ENCODE measurements around the gene CLINT1. TPM values are rescaled to one million over a fixed set of nuclear protein-coding genes. Genes with fewer than 3 reads are reported as not detected.

The CLINT1 gene
- total RNA-seq, 1 donor from 2014 or later, result 74.6 TPM

GRCh38 chr5:157821405-157821804 lies 37.5 kb downstream of the CLINT1 start:
- DNase-seq (ENCODE audit: low spot score), result no peak

- DNase-seq (ENCODE audit: low spot score), result no peak
Observed at GRCh38 chr5:157820593-157821252, 38.2 kb downstream of the CLINT1 start.

GRCh38 chr5:157819502-157820115 lies 39.3 kb downstream of the CLINT1 start:
- DNase-seq (ENCODE audit: low spot score), result no peak

- no peak for DNase-seq (ENCODE audit: low spot score)
Observed at GRCh38 chr5:157818368-157818767, 40.6 kb downstream of the CLINT1 start.

GRCh38 chr5:157817928-157818327 lies 41.0 kb downstream of the CLINT1 start:
- no peak for DNase-seq (ENCODE audit: low spot score)

- no peak for DNase-seq (ENCODE audit: low spot score)
Observed at GRCh38 chr5:157817387-157817702, 41.6 kb downstream of the CLINT1 start.

GRCh38 chr5:157816682-157817386 lies 42.1 kb downstream of the CLINT1 start:
- no peak for DNase-seq (ENCODE audit: low spot score)

GRCh38 chr5:157812086-157812485 lies 46.9 kb downstream of the CLINT1 start:
- no peak for DNase-seq (ENCODE audit: low spot score)

GRCh38 chr5:157808043-157808442 lies 50.9 kb downstream of the CLINT1 start:
- no peak for DNase-seq (ENCODE audit: low spot score)

GRCh38 chr5:157802736-157803135 lies 56.2 kb downstream of the CLINT1 start:
- no peak for DNase-seq (ENCODE audit: low spot score)

- no peak for DNase-seq (ENCODE audit: low spot score)
Observed at GRCh38 chr5:157800137-157800536, 58.8 kb downstream of the CLINT1 start.

GRCh38 chr5:157799578-157799977 lies 59.4 kb downstream of the CLINT1 start:
- DNase-seq (ENCODE audit: low spot score), result no peak

GRCh38 chr5:157793301-157793700 lies 65.6 kb downstream of the CLINT1 start:
- DNase-seq (ENCODE audit: low spot score), result no peak

- no peak for DNase-seq (ENCODE audit: low spot score)
Observed at GRCh38 chr5:157785801-157786200, 73.1 kb downstream of the CLINT1 start.

GRCh38 chr5:157779221-157779620 lies 79.7 kb downstream of the CLINT1 start:
- DNase-seq (ENCODE audit: low spot score), result no peak

GRCh38 chr5:157778121-157778805 lies 80.7 kb downstream of the CLINT1 start:
- DNase-seq (ENCODE audit: low spot score), result no peak

GRCh38 chr5:157772127-157772526 lies 86.8 kb downstream of the CLINT1 start:
- DNase-seq (ENCODE audit: low spot score), result no peak

- DNase-seq (ENCODE audit: low spot score), result no peak
Observed at GRCh38 chr5:157770665-157771064, 88.3 kb downstream of the CLINT1 start.

GRCh38 chr5:157767689-157768088 lies 91.3 kb downstream of the CLINT1 start:
- DNase-seq (ENCODE audit: low spot score), result no peak

GRCh38 chr5:157766902-157767301 lies 92.0 kb downstream of the CLINT1 start:
- no peak for DNase-seq (ENCODE audit: low spot score)

GRCh38 chr5:157766442-157766841 lies 92.5 kb downstream of the CLINT1 start:
- no peak for DNase-seq (ENCODE audit: low spot score)

- no peak for DNase-seq (ENCODE audit: low spot score)
Observed at GRCh38 chr5:157764531-157764930, 94.4 kb downstream of the CLINT1 start.
